HG03342 (cell line): ENCODE measurements around the gene PFN3.

Experiments used
- ATAC-seq: cut with Tn5 transposase; IDR thresholded peaks from one replicate; pipeline ENCODE4 v1.9.1; 2021; ENCODE audit warnings: mild to moderate bottlenecking, moderate library complexity; ENCODE audit not compliant: unreplicated experiment

PFN3 gene

DNA sequence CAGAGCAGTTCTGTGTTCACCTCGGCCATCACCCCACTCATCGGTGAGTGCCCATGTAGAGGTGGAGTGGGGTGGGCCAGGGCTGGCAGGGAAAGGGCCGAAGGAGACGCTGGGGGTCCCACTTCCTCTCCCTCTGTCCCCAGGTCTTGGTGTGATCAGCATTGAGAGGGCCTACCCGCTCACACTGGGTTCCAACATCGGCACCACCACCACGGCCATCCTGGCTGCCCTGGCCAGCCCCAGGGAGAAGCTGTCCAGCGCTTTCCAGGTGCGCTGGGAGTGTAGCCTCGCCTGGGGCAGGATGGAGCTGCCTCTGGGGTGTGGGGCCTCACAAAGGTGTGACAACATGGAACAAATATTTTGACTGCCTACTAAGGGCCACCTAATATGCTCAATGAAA is 3.7 kb downstream of the PFN3 start:
- no peak for ATAC-seq

- ATAC-seq: no peak
These were observed 4.4 kb downstream of the PFN3 start for GRCh38 chr5:177396078-177396477.

- ATAC-seq: no peak
These were observed 6.5 kb downstream of the PFN3 start for GRCh38 chr5:177393990-177394389.

DNA sequence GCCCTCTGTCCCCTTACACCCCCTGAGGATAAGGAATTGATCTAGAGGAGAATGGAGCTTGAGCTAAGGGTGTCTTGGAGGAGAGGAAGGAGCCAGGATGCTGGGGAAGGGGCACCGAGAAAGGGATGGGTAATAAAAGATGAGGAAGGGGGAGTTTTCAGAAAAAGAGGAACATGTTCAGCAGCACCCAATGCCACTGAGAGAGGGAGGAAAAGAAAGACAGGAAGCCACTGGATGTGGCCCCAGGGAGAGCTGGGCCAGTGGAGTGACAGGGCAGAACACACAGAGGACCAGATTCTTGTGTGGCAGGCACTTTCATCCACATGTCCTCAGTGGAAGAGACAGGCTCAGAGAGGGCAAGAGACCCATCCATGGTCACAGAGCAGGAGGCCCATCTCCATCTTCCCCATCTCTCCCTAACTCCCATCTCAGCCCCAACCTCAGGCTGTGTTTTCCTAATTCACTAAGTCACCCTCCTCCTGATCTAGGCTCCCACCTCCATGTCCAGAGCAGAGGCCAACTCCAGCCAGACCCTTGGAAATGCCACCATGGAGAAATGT is 7.2 kb downstream of the PFN3 start:
- ATAC-seq: no peak

GRCh38 chr5:177392765-177393164 is 7.7 kb downstream of the PFN3 start:
- ATAC-seq: no peak

DNA sequence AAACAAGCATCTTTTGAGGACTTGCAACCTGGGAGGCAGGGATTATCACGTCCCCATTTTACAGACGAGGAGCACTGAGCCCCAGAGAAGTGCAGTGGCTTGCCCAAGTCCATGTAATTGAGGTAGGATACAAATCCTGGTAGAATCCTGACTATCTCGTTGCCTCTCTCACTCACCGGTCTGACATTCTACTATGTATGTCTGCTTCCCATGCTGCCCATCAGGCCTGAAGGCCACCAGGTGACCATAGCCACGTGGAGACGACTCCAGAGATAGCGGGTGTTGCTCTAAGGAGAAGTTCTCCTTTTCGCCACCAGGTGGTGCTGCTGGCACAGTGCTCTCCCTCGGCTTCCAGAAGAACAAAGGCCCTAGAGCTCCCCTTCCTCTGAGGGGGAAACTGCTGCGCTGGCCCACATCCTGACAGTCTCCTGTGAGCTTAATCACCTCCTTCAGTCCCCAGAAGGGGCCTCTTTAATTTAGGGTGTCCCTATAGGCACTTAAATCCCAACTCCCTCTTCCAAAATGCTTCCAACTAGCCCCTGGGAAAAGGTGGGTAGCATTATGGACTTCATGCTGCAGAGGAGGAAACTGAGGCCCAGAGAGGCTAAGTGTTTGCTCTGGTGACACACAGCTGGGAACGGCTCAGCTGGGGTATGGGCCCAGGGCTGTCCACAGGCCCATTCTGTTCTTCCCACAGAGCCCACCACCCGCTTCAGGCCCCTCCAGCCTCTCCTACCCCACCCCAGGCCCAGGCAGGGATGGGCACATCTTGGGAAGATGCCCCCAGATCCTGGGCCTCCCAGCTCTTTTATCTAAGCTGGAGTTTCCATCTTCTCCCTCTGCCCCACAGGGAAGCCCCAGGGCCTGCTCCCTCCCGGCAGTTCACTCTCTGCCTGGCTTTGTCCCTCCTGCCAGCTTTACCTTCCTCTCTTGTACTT is 9.8 kb downstream of the PFN3 start:
- peak; percentile 58 for ATAC-seq

DNA sequence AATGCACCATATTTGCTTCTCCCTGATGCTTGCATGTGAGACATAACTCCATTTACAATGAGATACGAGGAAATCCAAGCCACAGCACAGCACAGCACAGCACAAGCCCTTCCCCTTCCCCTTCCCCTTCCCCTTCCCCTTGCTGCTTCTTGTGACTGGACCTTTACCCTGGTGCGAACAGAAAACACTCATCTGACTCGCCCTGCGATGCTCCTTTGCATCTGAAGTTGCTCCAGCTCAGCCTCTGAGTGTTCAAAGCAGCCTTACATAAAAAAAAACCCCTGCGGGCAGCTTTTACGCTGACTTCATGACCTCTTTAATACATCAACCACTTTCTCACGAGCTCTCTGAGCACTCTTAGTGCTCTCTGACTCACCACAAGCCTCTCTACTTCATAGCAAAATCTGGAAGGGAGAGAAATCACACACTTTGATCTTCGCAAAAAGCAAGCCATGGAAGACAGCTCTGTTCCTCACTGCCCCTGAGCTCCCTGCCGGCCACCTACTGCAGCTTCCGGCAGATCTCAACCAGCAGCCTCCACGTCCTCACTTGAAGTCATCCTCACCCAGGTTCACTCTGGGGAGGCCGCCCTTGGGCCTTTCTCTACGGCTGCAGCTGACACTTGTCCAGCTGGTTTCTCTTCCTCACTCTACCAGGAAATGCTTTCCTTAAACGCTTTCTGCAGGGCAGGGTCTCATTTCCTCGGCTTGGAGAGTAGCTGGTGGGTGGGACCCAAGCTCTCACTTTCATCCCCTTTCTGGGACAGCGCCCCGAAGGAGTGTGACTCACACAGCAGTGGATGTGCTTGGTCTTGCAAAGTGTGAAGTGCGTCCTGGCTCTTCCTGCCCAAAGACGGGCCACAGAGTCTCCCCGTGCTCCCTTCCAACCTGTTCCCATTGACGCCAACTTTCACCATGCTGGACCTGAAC is 11.0 kb downstream of the PFN3 start:
- peak; percentile 41 for ATAC-seq

DNA sequence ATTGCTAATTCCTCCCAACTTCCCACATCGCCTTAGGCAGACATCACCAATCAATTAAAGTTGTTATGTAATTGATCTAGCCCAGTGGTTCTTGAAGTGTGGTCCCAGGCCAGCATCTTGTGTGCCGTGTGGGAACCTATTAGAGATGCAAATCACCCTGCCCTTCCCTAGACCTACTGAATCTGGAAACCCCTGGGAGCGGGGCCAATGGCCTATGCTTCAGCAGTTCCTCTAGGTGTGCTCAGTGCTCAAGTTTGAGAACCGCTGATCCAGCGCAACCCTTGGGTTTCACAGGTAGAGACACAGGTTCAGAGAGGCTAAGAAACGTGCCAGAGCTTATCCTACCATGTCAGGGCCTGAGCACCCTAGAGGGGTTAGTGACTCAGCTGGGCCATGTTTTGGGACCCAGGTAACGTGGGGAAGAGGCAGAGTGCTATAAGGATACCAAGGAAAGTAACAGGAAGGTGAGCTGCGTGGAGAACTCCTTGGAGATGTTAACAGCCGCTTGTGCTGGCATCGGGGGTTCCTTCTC is 11.9 kb downstream of the PFN3 start:
- no peak for ATAC-seq

DNA sequence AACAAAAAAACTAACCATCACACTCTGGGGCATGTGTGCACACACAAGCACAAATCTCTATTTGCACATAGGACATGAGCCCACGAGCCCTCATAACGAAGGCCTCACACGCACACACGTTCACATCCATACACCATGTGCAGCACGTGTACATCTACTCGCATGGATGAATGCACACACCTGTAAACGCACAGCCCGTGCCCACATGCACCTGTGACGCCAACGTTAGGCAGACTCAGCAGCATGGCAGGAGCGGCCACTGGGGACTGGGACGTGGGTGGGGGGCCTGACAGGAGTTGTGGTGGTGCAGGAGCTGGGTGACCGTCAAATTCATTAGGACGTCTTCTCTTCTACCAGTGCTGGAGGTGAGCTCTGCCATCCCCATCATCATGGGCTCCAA is 13.1 kb downstream of the PFN3 start:
- no peak for ATAC-seq

DNA sequence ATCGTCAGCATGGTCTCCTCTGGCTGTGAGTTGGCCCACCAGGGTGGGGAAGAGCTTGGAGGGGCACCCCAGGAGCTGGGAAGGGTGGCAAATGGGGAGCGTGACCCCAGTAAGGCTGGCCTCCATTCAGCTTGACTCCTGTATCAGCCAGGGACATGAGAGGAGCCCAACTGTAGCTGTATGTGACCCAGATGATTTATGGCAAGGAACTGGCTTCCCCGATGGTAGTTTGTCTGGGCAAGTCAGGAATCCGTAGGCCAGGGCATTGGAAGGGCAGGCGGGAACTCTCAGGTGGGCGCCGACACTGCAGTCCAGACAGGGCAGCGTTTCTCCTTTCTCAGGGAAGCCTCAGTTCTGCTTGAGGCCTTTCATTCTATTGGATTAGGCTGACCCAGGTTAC is 13.9 kb downstream of the PFN3 start:
- ATAC-seq: no peak

DNA sequence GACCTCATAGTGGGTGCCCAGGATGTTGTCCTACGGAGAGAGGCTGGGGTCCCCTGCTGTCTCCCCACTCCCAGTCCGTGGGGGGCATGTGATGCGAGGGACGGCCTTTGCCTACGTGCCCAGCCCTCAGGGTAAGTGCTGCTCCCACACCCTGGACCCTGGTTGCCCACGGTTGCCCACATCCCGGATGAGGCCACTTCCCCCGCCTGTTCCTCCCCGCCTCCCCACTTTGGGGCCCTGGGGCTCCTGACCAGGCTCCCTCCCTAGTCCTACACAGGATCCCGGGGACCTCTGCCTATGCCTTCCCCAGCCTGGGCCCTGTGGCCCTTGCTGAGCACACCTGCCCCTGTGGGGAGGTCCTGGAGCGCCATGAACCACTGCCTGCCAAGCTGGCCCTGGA is 14.7 kb downstream of the PFN3 start:
- ATAC-seq: no peak

GRCh38 chr5:177384134-177384533 is 16.3 kb downstream of the PFN3 start, which contains the start of gene SLC34A1:
TSS of gene SLC34A1 (plus strand) at chr5:177384434. CDS start at chr5:177385742, 1,308 bp downstream.
- ATAC-seq: no peak

DNA sequence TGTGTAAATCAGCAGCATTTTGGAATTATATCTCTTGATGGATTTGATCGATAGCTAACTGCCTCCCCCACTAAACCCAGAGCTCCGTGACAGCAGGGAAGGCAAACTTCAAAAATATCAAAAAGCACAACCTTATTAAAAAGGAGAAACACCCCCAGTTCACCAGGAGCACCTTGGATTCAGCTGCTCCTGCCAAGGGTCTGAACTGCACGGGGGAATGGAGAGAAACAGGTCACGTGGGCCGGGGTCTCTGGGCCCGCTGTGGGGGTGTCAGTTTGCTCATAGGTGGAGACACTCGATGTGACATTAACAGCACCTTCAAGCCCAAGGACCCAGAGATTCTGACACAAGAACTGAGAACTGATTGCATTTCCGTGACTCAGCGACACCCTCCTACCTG is 17.3 kb downstream of the PFN3 start:
- no peak for ATAC-seq

GRCh38 chr5:177382423-177383029 is 17.9 kb downstream of the PFN3 start:
- ATAC-seq: no peak

DNA sequence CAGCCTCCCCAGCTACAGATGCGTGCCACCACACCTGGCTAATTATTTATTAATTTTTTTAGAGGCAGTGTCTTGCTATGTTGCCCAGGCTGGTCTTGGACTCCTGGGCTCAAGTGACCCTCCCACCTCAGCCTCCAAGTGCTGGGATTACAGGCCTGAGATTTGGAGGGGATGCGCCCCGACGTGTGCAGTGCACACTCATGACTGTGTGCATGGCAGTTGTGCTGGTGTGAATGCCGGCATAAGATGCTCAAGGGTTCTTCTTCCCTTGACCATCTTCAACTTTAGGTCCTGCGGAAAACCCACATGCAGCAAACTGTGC is 19.7 kb downstream of the PFN3 start:
- no peak for ATAC-seq

- ATAC-seq: peak; percentile 54
These were observed 21.3 kb downstream of the PFN3 start for GRCh38 chr5:177378884-177379883.

DNA sequence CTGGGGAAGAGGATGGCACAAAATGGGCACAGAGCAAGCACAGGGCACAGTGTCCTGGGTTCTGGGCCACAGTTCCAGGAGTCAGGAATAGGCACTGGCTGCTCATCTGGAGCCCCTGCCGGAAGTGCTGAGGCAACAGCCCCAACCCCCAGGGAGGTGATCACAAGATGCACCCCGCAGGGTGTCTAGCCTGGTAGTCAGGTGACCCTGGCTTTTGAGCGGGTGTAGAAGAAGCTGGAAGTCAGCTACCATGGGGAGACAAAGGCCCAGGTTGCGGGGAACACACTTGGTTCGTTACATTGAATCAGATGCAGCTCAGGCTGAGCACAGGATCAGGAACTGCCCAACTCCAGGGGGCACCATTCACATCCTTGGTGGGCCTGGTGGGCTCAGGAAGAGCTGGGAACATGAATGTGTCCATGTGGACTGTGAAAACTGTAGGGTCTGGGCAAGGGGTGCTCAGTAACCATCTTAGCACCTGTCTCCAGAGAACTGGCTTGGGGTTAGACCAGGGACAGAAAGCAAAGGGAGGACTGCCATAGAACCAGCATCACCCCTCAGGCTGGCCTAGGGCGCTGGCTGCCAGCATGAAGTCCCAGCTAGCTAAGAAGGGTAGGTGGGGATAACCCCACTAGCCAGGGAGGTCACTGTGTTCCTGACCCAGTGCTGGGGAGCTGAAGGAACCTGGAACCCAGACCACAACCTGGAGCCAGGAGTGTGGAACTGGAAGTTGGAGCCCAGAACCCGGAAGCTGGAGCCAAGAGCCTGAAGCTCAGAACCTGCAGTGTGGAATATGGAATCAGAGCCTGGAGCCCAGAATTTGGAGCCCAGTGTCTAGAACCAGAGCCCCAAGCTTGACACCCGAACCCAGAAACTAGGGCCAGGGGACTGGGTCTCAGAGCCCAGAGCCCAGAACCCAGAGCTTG is 22.3 kb downstream of the PFN3 start:
- ATAC-seq: no peak

- ATAC-seq: no peak
These were observed 24.4 kb downstream of the PFN3 start for GRCh38 chr5:177376107-177376506.
